Tibial nerve (tissue), 4 donors: ENCODE results near the gene FAM168B.

Experiments used
- CTCF ChIP-seq, 5 experiments: fragments of 200-600 bp in 3 of 5; fragments of 450-650 bp in 2 of 5; sonication (generic) in 3 of 5; IDR thresholded peaks; one replicate each; pipeline ENCODE4 v1.5.1; 2016 to 2019; ENCODE audit warnings: antibody characterized with exemption in 5 of 5, mild to moderate bottlenecking in 3 of 5, moderate library complexity in 2 of 5
- EP300 ChIP-seq, 2 donors: sonication (generic); formaldehyde crosslinking; IDR thresholded peaks; one replicate each; pipeline ENCODE4 v1.6.1; 2017; ENCODE audit warnings: antibody characterized with exemption in 2 of 2, mild to moderate bottlenecking in 1 of 2
- POLR2A ChIP-seq, 2 donors: fragments of 450-650 bp; IDR thresholded peaks; one replicate each; pipeline ENCODE4 v1.6.1; 2017; ENCODE audit warnings: antibody characterized with exemption in 2 of 2, mild to moderate bottlenecking in 2 of 2, moderate library complexity in 2 of 2

DNA sequence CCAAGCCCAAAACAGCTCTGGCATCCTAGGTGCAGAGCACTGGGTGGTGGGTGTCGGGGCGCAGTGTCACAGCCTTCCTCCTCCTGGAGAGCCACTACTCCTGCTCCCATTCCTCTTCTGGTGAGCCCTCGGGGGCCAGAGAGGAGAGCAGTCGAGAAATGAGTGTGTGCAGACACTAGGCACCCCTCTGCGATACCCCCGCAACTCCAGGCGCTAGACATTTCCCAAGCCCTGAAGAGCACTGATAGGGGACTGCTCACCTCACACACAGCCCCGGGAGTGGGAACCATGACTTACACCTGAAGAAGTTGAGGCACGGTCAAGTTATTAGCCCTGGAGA lies 54.2 kb downstream of the FAM168B start:
- no peak for TF ChIP-seq EP300 (IDR thresholded peaks at IDR 0.05)
- no peak for TF ChIP-seq CTCF (IDR thresholded peaks at IDR 0.05)
- TF ChIP-seq POLR2A (IDR thresholded peaks at IDR 0.05): no peak
